ENCODE measurements around the gene SLC25A14.

GRCh38 chrX:130301405-130301804 is 38.3 kb upstream of the SLC25A14 start:
- TF ChIP-seq SIN3A (conservative IDR thresholded peaks at IDR 0.05 in 1 of 2, IDR thresholded peaks at IDR 0.05 in 1 of 2; ENCODE audit: low read depth in 1 of 2, low read length in 2 of 2) (no peak), JUND (IDR thresholded peaks at IDR 0.05; ENCODE audit: low read length) (no peak), RNF2 (IDR thresholded peaks at IDR 0.05; ENCODE audit: borderline replicate concordance, low read depth, low read length, missing control alignments, poor library complexity, severe bottlenecking) (no peak), EP300 (IDR thresholded peaks at IDR 0.05; ENCODE audit: borderline replicate concordance in 1 of 2, low read depth in 2 of 2, low read length in 2 of 2) (no peak), GABPA (IDR thresholded peaks at IDR 0.05; ENCODE audit: borderline replicate concordance, insufficient read depth, low read length) (no peak), CTCF (IDR thresholded peaks at IDR 0.05; ENCODE audit: control extremely low read depth in 1 of 3, insufficient read depth in 1 of 3, low read depth in 1 of 3, low read length in 3 of 3) (no peak), CBX8 (IDR thresholded peaks at IDR 0.05; ENCODE audit: borderline replicate concordance, low read depth, low read length) (no peak), JUN (IDR thresholded peaks at IDR 0.05; ENCODE audit: low read depth, low read length) (no peak), SRF (IDR thresholded peaks at IDR 0.05; ENCODE audit: low read depth, low read length) (no peak), SP1 (IDR thresholded peaks at IDR 0.05; ENCODE audit: low read depth, low read length) (no peak), TEAD4 (IDR thresholded peaks at IDR 0.05; ENCODE audit: low read depth, low read length) (no peak), POLR2AphosphoS5 (IDR thresholded peaks at IDR 0.05; ENCODE audit: low read depth, low read length) (no peak)
